ENCODE data around the gene RPS6KB2. TPM values are rescaled to one million over a fixed set of nuclear protein-coding genes. Genes with fewer than 3 reads are reported as not detected.
A peak's percentile ranks its signal among the peaks of the same experiment; 100 is the strongest.
"Not testable (repeated sequence)": the region's sequence is repeated elsewhere in the genome, so short reads cannot be mapped to it uniquely, and the experiment has no call there.

Gene RPS6KB2
- total and polyA plus RNA-seq, 4 donors, result 30.8 to 84.8 (median 37.9) TPM

- H3K27ac ChIP-seq (ENCODE audit: low read depth in 1 of 2, low read length in 2 of 2), result peak overlapping the region; percentile 19 to 86
- H3K4me3 ChIP-seq (ENCODE audit: low read length in 2 of 2), result peak overlapping the region; percentile 30 to 63
- H3K9me3 ChIP-seq (ENCODE audit: control insufficient read depth, low read length), result no peaks in the 10 kb centered on the region
- 34 to 40% methylated on average over 15 of the region's 15 CpGs for WGBS, 2 donors
- H3K27me3 ChIP-seq (ENCODE audit: control insufficient read depth in 1 of 2, insufficient read depth in 2 of 2, low read length in 1 of 2), result no peaks in the 10 kb centered on the region
- DNase-seq (no peak), ATAC-seq (ENCODE audit: low FRiP score) (no peak)
- no peaks in the 10 kb centered on the region for H3K4me1 ChIP-seq (ENCODE audit: control insufficient read depth in 1 of 2, insufficient read depth in 2 of 2, low read length in 2 of 2)
- H3K36me3 ChIP-seq (ENCODE audit: control insufficient read depth in 1 of 2, insufficient read depth in 2 of 2, low read length in 1 of 2), result no peaks in the 10 kb centered on the region
- intact Hi-C loops (cut with DNase I), result no loop called here
Observed at GRCh38 chr11:67420147-67420645, 8.1 kb upstream of the RPS6KB2 start.

- intact Hi-C loops (cut with DNase I), result no loop called here
- DNase-seq, result peak; percentile 97 to 99
- H3K27ac ChIP-seq (ENCODE audit: low read depth in 1 of 2, low read length in 2 of 2), result peak overlapping the region; percentile 19 to 86
- no peaks in the 10 kb centered on the region for H3K4me1 ChIP-seq (ENCODE audit: control insufficient read depth in 1 of 2, insufficient read depth in 2 of 2, low read length in 2 of 2)
- WGBS, 2 donors, result 0 to 1% methylated on average over 77 to 97 of the region's 97 CpGs
- peak; percentile 95 for ATAC-seq (ENCODE audit: low FRiP score)
- no peaks in the 10 kb centered on the region for H3K9me3 ChIP-seq (ENCODE audit: control insufficient read depth, low read length)
- peak overlapping the region; percentile 30 to 63 for H3K4me3 ChIP-seq (ENCODE audit: low read length in 2 of 2)
- no peaks in the 10 kb centered on the region for H3K36me3 ChIP-seq (ENCODE audit: control insufficient read depth in 1 of 2, insufficient read depth in 2 of 2, low read length in 1 of 2)
- H3K27me3 ChIP-seq (ENCODE audit: control insufficient read depth in 1 of 2, insufficient read depth in 2 of 2, low read length in 1 of 2), result no peaks in the 10 kb centered on the region
Observed at GRCh38 chr11:67420646-67421429, 7.5 kb upstream of the RPS6KB2 start.

GRCh38 chr11:67421430-67422031 is 6.8 kb upstream of the RPS6KB2 start:
- WGBS, 2 donors, result 81% methylated on average over 22 of the region's 22 CpGs
- intact Hi-C loops (cut with DNase I), result no loop called here
- no peak overlapping the region for H3K4me3 ChIP-seq (ENCODE audit: low read length in 2 of 2)
- ATAC-seq (ENCODE audit: low FRiP score) (no peak), DNase-seq (no peak)
- no peaks in the 10 kb centered on the region for H3K27me3 ChIP-seq (ENCODE audit: control insufficient read depth in 1 of 2, insufficient read depth in 2 of 2, low read length in 1 of 2)
- peak overlapping the region in 1 of 2 donors; percentile 28 for H3K27ac ChIP-seq (ENCODE audit: low read depth in 1 of 2, low read length in 2 of 2)
- H3K4me1 ChIP-seq (ENCODE audit: control insufficient read depth in 1 of 2, insufficient read depth in 2 of 2, low read length in 2 of 2), result no peaks in the 10 kb centered on the region
- H3K36me3 ChIP-seq (ENCODE audit: control insufficient read depth in 1 of 2, insufficient read depth in 2 of 2, low read length in 1 of 2), result no peaks in the 10 kb centered on the region
- H3K9me3 ChIP-seq (ENCODE audit: control insufficient read depth, low read length), result no peaks in the 10 kb centered on the region

GRCh38 chr11:67422891-67423290 is 5.4 kb upstream of the RPS6KB2 start:
- Histone ChIP-seq H3K4me1 (ENCODE audit: control insufficient read depth in 1 of 2, insufficient read depth in 2 of 2, low read length in 2 of 2) (no peaks in the 10 kb centered on the region), H3K27ac (ENCODE audit: low read depth in 1 of 2, low read length in 2 of 2) (no peak overlapping the region), H3K27me3 (ENCODE audit: control insufficient read depth in 1 of 2, insufficient read depth in 2 of 2, low read length in 1 of 2) (no peaks in the 10 kb centered on the region), H3K36me3 (ENCODE audit: control insufficient read depth in 1 of 2, insufficient read depth in 2 of 2, low read length in 1 of 2) (no peaks in the 10 kb centered on the region), H3K4me3 (ENCODE audit: low read length in 2 of 2) (no peak overlapping the region), H3K9me3 (ENCODE audit: control insufficient read depth, low read length) (no peaks in the 10 kb centered on the region)
- 75 to 78% methylated on average over 6 of the region's 6 CpGs for WGBS, 2 donors
- ATAC-seq (ENCODE audit: low FRiP score), result no peak
- intact Hi-C loops (cut with DNase I), result no loop called here
- DNase-seq, result no peak

- H3K9me3 ChIP-seq (ENCODE audit: control insufficient read depth, low read length), result no peaks in the 10 kb centered on the region
- WGBS, 2 donors, result 92 to 95% methylated on average over 13 of the region's 13 CpGs
- intact Hi-C loops (cut with DNase I), result no loop called here
Observed at GRCh38 chr11:67423466-67423865, 4.8 kb upstream of the RPS6KB2 start.

GRCh38 chr11:67423891-67424613 is 4.2 kb upstream of the RPS6KB2 start:
- H3K36me3 ChIP-seq (ENCODE audit: control insufficient read depth in 1 of 2, insufficient read depth in 2 of 2, low read length in 1 of 2), result no peaks in the 10 kb centered on the region
- no peak for ATAC-seq (ENCODE audit: low FRiP score)
- intact Hi-C loops (cut with DNase I), result no loop called here
- no peaks in the 10 kb centered on the region for H3K9me3 ChIP-seq (ENCODE audit: control insufficient read depth, low read length)
- no peaks in the 10 kb centered on the region for H3K4me1 ChIP-seq (ENCODE audit: control insufficient read depth in 1 of 2, insufficient read depth in 2 of 2, low read length in 2 of 2)
- H3K4me3 ChIP-seq (ENCODE audit: low read length in 2 of 2), result no peak overlapping the region
- DNase-seq, result no peak
- H3K27me3 ChIP-seq (ENCODE audit: control insufficient read depth in 1 of 2, insufficient read depth in 2 of 2, low read length in 1 of 2), result no peaks in the 10 kb centered on the region
- H3K27ac ChIP-seq (ENCODE audit: low read depth in 1 of 2, low read length in 2 of 2), result no peak overlapping the region
- 86 to 88% methylated on average over 34 of the region's 34 CpGs for WGBS, 2 donors

More at GRCh38 chr11:67423466-67423865, 4.8 kb upstream of the RPS6KB2 start:
- Histone ChIP-seq H3K27ac (ENCODE audit: low read depth in 1 of 2, low read length in 2 of 2) (no peak overlapping the region), H3K27me3 (ENCODE audit: control insufficient read depth in 1 of 2, insufficient read depth in 2 of 2, low read length in 1 of 2) (no peaks in the 10 kb centered on the region), H3K4me3 (ENCODE audit: low read length in 2 of 2) (no peak overlapping the region), H3K4me1 (ENCODE audit: control insufficient read depth in 1 of 2, insufficient read depth in 2 of 2, low read length in 2 of 2) (no peaks in the 10 kb centered on the region), H3K36me3 (ENCODE audit: control insufficient read depth in 1 of 2, insufficient read depth in 2 of 2, low read length in 1 of 2) (no peaks in the 10 kb centered on the region)
- ATAC-seq (ENCODE audit: low FRiP score) (no peak), DNase-seq (no peak)

- H3K27ac ChIP-seq (ENCODE audit: low read depth in 1 of 2, low read length in 2 of 2); intact Hi-C loops (cut with DNase I); H3K36me3 ChIP-seq (ENCODE audit: control insufficient read depth in 1 of 2, insufficient read depth in 2 of 2, low read length in 1 of 2); H3K9me3 ChIP-seq (ENCODE audit: control insufficient read depth, low read length); H3K27me3 ChIP-seq (ENCODE audit: control insufficient read depth in 1 of 2, insufficient read depth in 2 of 2, low read length in 1 of 2); H3K4me1 ChIP-seq (ENCODE audit: control insufficient read depth in 1 of 2, insufficient read depth in 2 of 2, low read length in 2 of 2); DNase-seq; ATAC-seq (ENCODE audit: low FRiP score); H3K4me3 ChIP-seq (ENCODE audit: low read length in 2 of 2): not testable (repeated sequence)
- WGBS, 2 donors, result 78% methylated on average over 19 of the region's 19 CpGs
Observed at GRCh38 chr11:67427364-67427859, 882 bp upstream of the RPS6KB2 start.

- DNase-seq (no peak), ATAC-seq (ENCODE audit: low FRiP score) (no peak)
- no peaks in the 10 kb centered on the region for H3K9me3 ChIP-seq (ENCODE audit: control insufficient read depth, low read length)
- peak overlapping the region; percentile 48 to 61 for H3K4me3 ChIP-seq (ENCODE audit: low read length in 2 of 2)
- intact Hi-C loops (cut with DNase I), result no loop called here
- H3K4me1 ChIP-seq (ENCODE audit: control insufficient read depth in 1 of 2, insufficient read depth in 2 of 2, low read length in 2 of 2), result no peaks in the 10 kb centered on the region
- H3K36me3 ChIP-seq (ENCODE audit: control insufficient read depth in 1 of 2, insufficient read depth in 2 of 2, low read length in 1 of 2), result no peaks in the 10 kb centered on the region
- no peaks in the 10 kb centered on the region for H3K27me3 ChIP-seq (ENCODE audit: control insufficient read depth in 1 of 2, insufficient read depth in 2 of 2, low read length in 1 of 2)
- H3K27ac ChIP-seq (ENCODE audit: low read depth in 1 of 2, low read length in 2 of 2), result no peak overlapping the region
- WGBS, 2 donors, result 48 to 50% methylated on average over 12 of the region's 12 CpGs
Observed at GRCh38 chr11:67429038-67429668, 859 bp downstream of the RPS6KB2 start.

Measured in aorta (tissue), 5 donors.